Peyer's patch (tissue), 4 donors: ENCODE measurements around the gene MLLT10. TPM values are rescaled to one million over a fixed set of nuclear protein-coding genes. Genes with fewer than 3 reads are reported as not detected.

Experiments
- DNase-seq, 3 donors: peaks; one replicate each; pipeline ENCODE4 v3.0.0-alpha.2; 2017 to 2019
- H3K27ac ChIP-seq, 4 donors: fragments of 200-600 bp; sonication (generic); one replicate each; pipeline ENCODE4 v1.5.1; 2016 to 2019
- H3K27me3 ChIP-seq, 2 donors: fragments of 200-600 bp; sonication (generic); one replicate each; pipeline ENCODE4 v1.5.1; 2019
- H3K36me3 ChIP-seq, 3 donors: fragments of 200-600 bp; sonication (generic); one replicate each; pipeline ENCODE4 v1.5.1; 2016 to 2019
- H3K4me1 ChIP-seq, 4 donors: fragments of 200-600 bp; sonication (generic); one replicate each; pipeline ENCODE4 v1.5.1; 2016 to 2019
- H3K4me3 ChIP-seq, 4 donors: fragments of 200-600 bp; sonication (generic); 1 replicate in 3 of 4; 2 replicates in 1 of 4; pipeline ENCODE4 v1.5.1; 2016 to 2019; ENCODE audit warnings: mild to moderate bottlenecking in 1 of 4
- H3K9me3 ChIP-seq, 4 donors: fragments of 200-600 bp; sonication (generic); one replicate each; pipeline ENCODE4 v1.5.1; 2016 to 2019; ENCODE audit warnings: mild to moderate bottlenecking in 1 of 4
- POLR2A ChIP-seq, 2 donors: fragments of 450-650 bp; IDR thresholded peaks; one replicate each; pipeline ENCODE4 v1.5.1; 2017; ENCODE audit warnings: antibody characterized with exemption in 2 of 2, mild to moderate bottlenecking in 2 of 2, moderate library complexity in 2 of 2
- total RNA-seq, 4 donors: library from RNA; depleted of rRNA; stranded (reverse); fragments of >200 nt; gene quantifications; one replicate each; pipeline ENCODE4 v1.1.0, GENCODE V29; 2016
- TF ChIP-seq, protein P1 (sequence below), 6 experiments: fragments of 450-650 bp in 4 of 6; fragments of 200-600 bp in 2 of 6; sonication (generic) in 1 of 6; IDR thresholded peaks; one replicate each; pipeline ENCODE4 v1.5.1; 2017 to 2019; ENCODE audit warnings: antibody characterized with exemption in 6 of 6, mild to moderate bottlenecking in 3 of 6, moderate library complexity in 1 of 6

MLLT10 gene
- total RNA-seq, 4 donors from 2014 or later, result 25.2 to 65.2 (median 40.1) TPM

DNA sequence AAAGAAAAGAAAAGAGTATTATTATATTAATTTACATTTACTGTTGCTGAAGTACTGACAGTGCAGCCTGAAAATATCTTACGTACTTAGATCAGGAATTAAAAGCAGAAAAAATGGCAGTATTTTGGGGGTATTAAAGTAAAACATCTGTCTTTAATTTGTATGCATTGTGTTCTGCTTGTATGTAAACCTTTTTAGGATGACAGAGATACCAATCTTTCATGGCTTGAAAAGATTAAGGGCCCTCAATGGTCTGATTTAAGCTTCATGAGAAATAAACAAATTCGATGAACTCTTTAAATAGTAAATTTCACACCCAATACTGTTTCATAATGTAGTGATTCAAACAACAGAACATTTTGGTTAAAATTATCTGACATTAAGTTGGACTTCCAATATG is 116.3 kb downstream of the MLLT10 start:
- TF ChIP-seq POLR2A (IDR thresholded peaks at IDR 0.05), result no peak
- TF ChIP-seq, protein P1, sequence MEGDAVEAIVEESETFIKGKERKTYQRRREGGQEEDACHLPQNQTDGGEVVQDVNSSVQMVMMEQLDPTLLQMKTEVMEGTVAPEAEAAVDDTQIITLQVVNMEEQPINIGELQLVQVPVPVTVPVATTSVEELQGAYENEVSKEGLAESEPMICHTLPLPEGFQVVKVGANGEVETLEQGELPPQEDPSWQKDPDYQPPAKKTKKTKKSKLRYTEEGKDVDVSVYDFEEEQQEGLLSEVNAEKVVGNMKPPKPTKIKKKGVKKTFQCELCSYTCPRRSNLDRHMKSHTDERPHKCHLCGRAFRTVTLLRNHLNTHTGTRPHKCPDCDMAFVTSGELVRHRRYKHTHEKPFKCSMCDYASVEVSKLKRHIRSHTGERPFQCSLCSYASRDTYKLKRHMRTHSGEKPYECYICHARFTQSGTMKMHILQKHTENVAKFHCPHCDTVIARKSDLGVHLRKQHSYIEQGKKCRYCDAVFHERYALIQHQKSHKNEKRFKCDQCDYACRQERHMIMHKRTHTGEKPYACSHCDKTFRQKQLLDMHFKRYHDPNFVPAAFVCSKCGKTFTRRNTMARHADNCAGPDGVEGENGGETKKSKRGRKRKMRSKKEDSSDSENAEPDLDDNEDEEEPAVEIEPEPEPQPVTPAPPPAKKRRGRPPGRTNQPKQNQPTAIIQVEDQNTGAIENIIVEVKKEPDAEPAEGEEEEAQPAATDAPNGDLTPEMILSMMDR (IDR thresholded peaks at IDR 0.05), result no peak
- DNase-seq, result no peak
- Histone ChIP-seq H3K9me3 (no peaks in the 10 kb centered on the region), H3K27me3 (no peaks in the 10 kb centered on the region), H3K36me3 (peaks cover 0 to 7% (median 0%) of the 10 kb centered on the region in 3 donors), H3K27ac (no peak overlapping the region), H3K4me1 (no peaks in the 10 kb centered on the region), H3K4me3 (no peak overlapping the region)

DNA sequence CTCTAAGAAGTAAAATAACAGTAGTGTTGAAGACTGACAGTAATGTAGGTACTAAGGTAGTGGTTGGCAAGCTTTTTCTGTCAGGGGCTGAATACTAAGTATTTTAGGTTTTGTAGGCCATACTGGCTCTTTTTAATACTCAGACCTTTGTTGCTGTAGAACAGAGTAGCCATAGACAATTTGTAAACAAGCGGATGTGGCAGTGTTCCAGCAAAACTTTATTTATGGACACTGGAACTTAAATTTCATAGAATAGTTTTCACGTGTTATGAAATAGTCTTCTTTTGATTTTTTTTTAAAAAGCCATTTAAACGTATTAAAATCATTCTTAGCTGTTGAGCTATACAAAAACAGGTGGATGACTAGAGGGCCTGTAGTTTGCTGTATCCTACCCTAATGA is 121.2 kb downstream of the MLLT10 start:
- TF ChIP-seq, protein P1 (IDR thresholded peaks at IDR 0.05), result no peak
- no peak for TF ChIP-seq POLR2A (IDR thresholded peaks at IDR 0.05)

DNA sequence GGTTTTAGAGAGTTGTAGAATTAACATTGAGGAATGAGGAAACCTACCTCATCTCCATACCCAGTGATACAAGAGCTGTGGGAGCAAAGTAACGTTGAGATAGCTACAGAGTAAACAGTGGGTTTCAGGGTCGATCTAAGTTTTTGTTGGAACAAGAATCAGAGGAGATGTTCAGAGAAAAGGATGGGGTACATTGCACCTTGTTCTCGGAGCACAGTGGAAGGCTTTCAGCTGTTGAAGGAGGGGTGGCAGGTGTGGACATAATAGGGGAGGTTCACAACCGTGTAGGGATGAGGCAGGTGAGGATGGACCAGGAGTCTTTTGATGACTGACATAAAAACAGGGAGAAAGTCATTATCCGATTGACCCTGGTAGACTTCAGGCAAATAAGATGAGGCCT is 121.7 kb downstream of the MLLT10 start:
- Histone ChIP-seq H3K27ac (no peak overlapping the region), H3K9me3 (no peaks in the 10 kb centered on the region), H3K36me3 (peaks cover 0 to 8% (median 0%) of the 10 kb centered on the region in 3 donors), H3K4me1 (no peaks in the 10 kb centered on the region), H3K27me3 (no peaks in the 10 kb centered on the region), H3K4me3 (no peak overlapping the region)
- DNase-seq, result no peak
- TF ChIP-seq, protein P1 (IDR thresholded peaks at IDR 0.05), result no peak
- TF ChIP-seq POLR2A (IDR thresholded peaks at IDR 0.05), result no peak

More for the DNA sequence above, 121.2 kb downstream of the MLLT10 start:
- no peak for DNase-seq
- Histone ChIP-seq H3K4me3 (no peak overlapping the region), H3K9me3 (no peaks in the 10 kb centered on the region), H3K4me1 (no peaks in the 10 kb centered on the region), H3K27me3 (no peaks in the 10 kb centered on the region), H3K27ac (no peak overlapping the region), H3K36me3 (peaks cover 0 to 8% (median 0%) of the 10 kb centered on the region in 3 donors)

DNA sequence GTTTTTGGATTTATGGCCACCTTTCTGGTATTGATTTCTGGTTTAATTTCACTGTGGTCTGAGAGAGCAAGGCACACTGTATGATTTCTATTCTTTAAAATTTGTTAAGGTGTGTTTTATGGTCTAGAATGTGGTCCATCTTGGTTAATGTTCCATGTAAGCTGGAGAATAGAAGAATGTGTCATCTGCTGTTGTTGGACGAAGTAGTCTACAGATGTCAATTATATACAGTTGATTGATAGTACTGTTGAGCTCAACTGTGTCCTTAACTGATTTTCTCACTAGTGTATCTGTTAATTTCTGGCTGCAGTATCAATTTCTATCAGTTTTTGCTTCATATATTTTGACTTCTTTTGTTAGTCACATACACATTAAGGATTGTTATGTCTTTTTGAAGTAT is 127.1 kb downstream of the MLLT10 start:
- H3K27ac ChIP-seq, result no peak overlapping the region
- no peaks in the 10 kb centered on the region for H3K9me3 ChIP-seq
- no peak for DNase-seq
- H3K27me3 ChIP-seq, result no peaks in the 10 kb centered on the region
- TF ChIP-seq, protein P1 (IDR thresholded peaks at IDR 0.05), result no peak
- H3K4me1 ChIP-seq, result no peaks in the 10 kb centered on the region
- peaks cover 0 to 4% (median 0%) of the 10 kb centered on the region in 3 donors for H3K36me3 ChIP-seq
- no peak overlapping the region for H3K4me3 ChIP-seq

DNA sequence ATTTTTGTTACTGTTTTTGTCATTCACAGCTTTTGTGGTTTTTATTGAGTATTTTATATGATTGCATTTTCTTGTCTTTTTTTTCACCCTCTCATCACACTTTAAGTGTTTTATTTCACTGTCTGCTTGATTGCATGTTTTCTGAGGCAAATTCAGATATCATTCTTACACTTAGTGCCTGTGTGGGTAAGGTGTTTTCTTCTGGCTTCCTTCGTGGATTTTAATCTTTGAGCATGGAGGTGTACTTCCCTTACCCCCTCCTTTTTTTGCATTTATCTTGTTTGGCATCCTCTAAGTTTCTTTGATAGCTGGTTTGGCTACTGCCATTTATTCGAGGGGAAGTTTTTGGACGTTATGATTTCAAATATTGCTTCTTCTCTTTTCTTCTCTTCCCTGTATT is 127.9 kb downstream of the MLLT10 start:
- Histone ChIP-seq H3K27me3 (no peaks in the 10 kb centered on the region), H3K36me3 (peaks cover 0 to 4% (median 0%) of the 10 kb centered on the region in 3 donors), H3K27ac (no peak overlapping the region), H3K4me1 (no peaks in the 10 kb centered on the region), H3K4me3 (no peak overlapping the region), H3K9me3 (no peaks in the 10 kb centered on the region)
- DNase-seq, result no peak
- no peak for TF ChIP-seq POLR2A (IDR thresholded peaks at IDR 0.05)
- TF ChIP-seq, protein P1 (IDR thresholded peaks at IDR 0.05), result no peak

DNA sequence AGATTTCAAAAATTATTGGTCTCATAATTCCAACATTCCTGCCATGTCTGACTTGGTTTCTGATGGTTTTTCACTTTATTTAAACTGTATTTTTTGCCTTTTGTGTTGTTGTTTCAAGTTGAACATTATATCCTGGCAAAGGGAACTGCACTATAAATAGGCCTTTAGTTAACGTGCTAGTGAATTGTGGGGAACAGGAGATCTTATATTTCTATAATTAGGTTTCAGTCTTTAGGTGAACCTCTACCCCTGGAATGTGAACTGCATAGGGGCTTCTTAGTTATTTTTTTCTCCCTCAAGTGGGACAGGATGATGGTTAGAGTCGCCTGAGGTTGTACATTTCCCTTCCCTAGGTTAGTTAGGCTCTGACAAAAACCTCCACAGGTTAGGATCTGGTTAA is 128.6 kb downstream of the MLLT10 start:
- no peak overlapping the region for H3K27ac ChIP-seq
- no peaks in the 10 kb centered on the region for H3K27me3 ChIP-seq
- DNase-seq, result no peak
- no peaks in the 10 kb centered on the region for H3K4me1 ChIP-seq
- H3K36me3 ChIP-seq, result peaks cover 0 to 4% (median 0%) of the 10 kb centered on the region in 3 donors
- H3K9me3 ChIP-seq, result no peaks in the 10 kb centered on the region
- H3K4me3 ChIP-seq, result no peak overlapping the region
- TF ChIP-seq, protein P1 (IDR thresholded peaks at IDR 0.05), result no peak
